Non-pigmented ciliary epithelial cell (primary cell): ENCODE results near the gene EIF3K.
"Not testable (repeated sequence)": the region's sequence is repeated elsewhere in the genome, so short reads cannot be mapped to it uniquely, and the experiment has no call there.

Experiments
- DNase-seq: peaks from one replicate; pipeline ENCODE4 v3.0.0-alpha.2; 2010; ENCODE audit warnings: low read depth

EIF3K gene

GRCh38 chr19:38617764-38618589, 1.0 kb upstream of the EIF3K start, which contains the start of gene MAP4K1:
MAP4K1 (minus strand) TSS chr19:38617953; CDS start chr19:38617895, 58 bp downstream.
- no peak for DNase-seq

GRCh38 chr19:38619361-38620174, 580 bp downstream of the EIF3K start:
- no peak for DNase-seq

DNA sequence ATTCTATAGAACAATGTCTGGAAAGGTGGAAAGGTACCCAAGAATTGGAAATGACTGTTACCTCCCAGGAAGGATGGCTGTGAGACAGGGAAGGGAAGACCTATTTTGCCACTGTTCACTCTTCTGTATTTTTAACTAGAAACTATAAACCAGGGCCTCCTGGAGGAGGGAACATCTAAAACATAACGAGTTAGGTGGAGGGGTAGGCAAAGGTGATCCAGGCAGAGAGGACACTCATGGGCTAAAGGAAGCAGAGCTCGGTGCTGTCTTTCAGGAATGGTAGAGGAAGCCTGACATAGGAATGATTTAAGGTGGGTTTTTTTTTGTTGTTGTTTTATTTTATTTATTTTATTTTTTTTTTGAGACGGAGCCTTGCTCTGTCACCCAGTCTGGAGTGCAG, 5.8 kb downstream of the EIF3K start:
- DNase-seq: no peak

- no peak for DNase-seq
Observed at GRCh38 chr19:38626401-38626800, 7.4 kb downstream of the EIF3K start.

DNA sequence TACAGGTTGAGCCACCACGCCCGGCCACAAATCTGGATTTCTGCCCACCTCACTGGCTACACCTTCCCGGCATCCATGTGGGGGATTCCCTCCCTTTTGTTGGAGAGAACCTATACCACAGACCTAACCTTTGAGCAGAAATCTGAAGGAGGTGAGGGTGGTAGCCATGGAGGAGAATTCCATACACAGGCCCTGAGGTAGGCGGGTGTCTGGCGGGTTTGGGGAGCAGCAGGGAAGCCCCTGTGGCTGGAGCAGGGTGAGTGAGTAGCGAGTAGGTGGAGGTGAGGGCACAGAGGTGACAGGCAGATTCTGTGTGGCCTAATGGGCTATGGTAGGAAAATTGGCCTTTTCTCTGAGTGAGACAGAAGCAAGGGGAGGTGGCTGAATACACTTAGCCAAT, 10.6 kb downstream of the EIF3K start:
- no peak for DNase-seq

DNA sequence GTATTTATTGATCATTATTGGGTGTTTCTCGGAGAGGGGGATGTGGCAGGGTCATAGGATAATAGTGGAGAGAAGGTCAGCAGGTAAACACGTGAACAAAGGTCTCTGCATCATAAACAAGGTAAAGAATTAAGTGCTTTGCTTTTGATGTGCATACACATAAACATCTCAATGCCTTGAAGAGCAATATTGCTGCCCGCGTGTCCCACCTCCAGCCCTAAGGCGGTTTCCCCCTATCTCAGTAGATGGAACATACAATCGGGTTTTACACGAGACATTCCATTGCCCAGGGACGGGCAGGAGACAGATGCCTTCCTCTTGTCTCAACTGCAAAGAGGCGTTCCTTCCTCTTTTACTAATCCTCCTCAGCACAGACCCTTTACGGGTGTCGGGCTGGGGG, 12.3 kb downstream of the EIF3K start:
- DNase-seq: not testable (repeated sequence)

- not testable (repeated sequence) for DNase-seq
Observed at GRCh38 chr19:38631811-38632475, 13.0 kb downstream of the EIF3K start.

- DNase-seq: no peak
Observed at GRCh38 chr19:38632476-38633213, 13.7 kb downstream of the EIF3K start.

DNA sequence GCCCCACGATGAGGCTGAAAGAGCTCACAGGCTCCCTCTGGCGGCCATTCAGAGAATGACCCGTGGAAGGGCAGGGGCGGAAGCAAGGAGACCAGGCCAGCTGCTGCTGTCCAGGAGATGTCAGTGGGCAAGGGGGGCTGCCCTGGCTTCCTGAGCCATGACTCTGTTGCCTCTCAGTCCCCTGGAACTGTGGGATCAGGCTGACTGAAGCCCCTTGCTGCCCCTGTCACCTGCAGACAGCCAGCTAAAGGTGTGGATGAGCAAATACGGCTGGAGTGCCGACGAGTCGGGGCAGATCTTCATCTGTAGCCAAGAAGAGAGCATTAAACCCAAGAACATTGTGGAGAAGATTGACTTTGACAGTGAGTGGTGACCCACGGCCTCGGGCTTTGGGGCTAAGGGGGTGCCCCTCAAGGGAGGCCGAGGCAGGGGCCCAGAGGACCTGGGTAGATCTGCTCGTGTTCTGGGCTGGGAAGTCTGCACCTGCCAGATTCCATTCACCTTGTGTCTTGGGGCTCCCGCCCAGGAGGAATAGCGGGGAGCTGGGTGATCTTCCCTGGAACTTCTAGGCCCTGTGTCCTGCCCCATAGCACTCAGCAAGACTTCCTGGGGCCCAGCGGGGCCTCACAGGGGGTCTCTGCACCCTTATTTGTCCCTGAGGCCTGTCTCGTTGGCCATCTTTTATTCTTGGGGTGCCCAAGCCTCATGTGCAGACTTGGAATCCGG, 15.9 kb downstream of the EIF3K start:
- DNase-seq: no peak

GRCh38 chr19:38635483-38636399, 16.8 kb downstream of the EIF3K start:
- DNase-seq: no peak

GRCh38 chr19:38638461-38638860, 19.5 kb downstream of the EIF3K start:
- no peak for DNase-seq

DNA sequence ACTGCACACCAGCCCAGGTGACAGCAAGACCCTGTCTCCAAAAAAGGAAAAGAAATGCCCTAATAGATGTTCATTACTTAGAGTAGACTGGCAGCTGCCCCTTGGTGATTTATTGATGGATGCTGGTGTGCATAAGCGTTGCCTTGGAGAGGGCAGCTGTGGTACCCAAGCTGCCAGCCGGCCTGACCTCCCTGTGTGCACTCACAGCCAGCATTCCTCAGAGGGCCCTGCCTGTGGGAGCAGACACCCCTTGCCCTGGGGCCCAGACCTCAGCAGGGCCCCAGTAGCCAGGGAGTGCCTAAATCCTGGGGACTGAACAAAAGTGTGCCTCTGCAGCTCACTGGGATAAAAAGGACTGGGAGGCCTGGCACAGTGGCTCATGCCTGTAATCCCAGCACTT, 20.7 kb downstream of the EIF3K start:
- no peak for DNase-seq

- DNase-seq: no peak
Observed at GRCh38 chr19:38640368-38640767, 21.4 kb downstream of the EIF3K start.

DNA sequence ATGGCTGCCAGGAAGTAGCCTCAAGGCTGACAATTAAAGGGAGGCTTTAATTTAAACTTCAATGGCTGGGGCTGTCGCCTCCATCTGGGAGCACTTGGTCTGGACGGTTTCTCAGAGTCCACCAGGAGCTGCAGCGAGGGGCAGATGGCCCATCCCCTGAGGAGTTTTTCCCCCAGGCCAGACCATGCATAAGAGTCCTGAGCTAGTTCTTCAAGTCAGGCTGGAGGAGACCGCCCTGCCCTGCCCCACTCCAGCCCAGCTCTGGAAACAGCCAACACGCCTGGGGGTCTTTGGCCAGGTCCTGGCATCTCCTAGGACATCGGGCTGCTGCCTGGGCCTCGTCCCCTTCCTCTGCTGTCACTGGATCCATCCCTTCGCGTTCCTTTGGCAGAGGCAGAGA, 23.2 kb downstream of the EIF3K start:
- no peak for DNase-seq

- no peak for DNase-seq
Observed at GRCh38 chr19:38644719-38645118, 25.7 kb downstream of the EIF3K start.

GRCh38 chr19:38647368-38647965, 28.5 kb downstream of the EIF3K start, which contains the start of gene ACTN4:
ACTN4 (plus strand) TSS chr19:38647649; CDS start chr19:38647746, 97 bp downstream.
- peak; percentile 63 for DNase-seq

GRCh38 chr19:38647966-38648768, 29.2 kb downstream of the EIF3K start:
- DNase-seq: no peak

- no peak for DNase-seq
Observed at GRCh38 chr19:38648769-38649304, 29.8 kb downstream of the EIF3K start.
